TTC549 (cell line): ENCODE results near the gene TCHHL1.
"Not testable (repeated sequence)": the region's sequence is repeated elsewhere in the genome, so short reads cannot be mapped to it uniquely, and the experiment has no call there.

Experiments used
- FAIRE-seq: peaks from 2 replicates; lab custom pipeline; 2012; peaks lifted over from hg19 to GRCh38; lab: Jason Lieb, UNC

TCHHL1 gene

DNA sequence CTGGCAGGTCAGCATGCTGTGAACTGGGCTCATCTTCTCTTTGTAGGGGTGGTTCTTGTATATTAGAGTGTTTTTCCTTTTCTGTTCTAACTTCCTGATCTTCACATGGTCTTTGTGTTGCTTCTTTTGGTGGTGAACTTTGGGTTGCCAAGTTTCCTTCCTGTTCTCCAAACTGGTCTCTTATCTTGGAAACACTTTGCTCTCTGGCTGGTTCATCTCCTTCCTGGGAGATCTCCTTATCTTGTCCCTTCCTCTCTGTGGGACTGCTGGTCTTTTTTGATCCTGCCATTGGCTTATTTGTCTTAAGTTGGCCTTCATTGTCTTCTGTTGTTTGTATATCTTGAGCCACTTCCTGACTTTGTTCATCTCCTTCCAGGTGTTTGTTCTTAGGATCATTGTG, 2.1 kb downstream of the TCHHL1 start:
- FAIRE-seq, result no peak

DNA sequence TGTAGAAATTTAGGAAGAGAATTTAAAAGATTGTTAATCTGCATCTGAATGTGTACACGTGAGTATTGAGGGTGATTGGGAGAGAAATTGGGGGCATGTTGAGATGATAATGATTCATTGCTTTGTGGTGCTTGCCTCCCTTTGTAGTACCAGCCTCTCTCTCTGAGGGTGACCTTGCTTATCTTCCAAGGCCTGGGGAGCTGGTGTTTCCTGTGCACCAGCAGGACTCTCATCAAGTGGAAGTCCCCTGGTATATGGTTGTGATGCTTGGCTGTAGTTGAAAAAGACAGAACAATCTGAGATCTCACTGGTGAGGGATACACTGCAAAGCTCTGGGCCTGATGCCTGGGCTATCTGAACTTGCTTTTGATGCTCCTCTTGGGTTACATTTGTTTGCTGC, 4.0 kb downstream of the TCHHL1 start:
- no peak for FAIRE-seq

GRCh38 chr1:152081026-152081425, 7.8 kb downstream of the TCHHL1 start:
- FAIRE-seq, result not testable (repeated sequence)

DNA sequence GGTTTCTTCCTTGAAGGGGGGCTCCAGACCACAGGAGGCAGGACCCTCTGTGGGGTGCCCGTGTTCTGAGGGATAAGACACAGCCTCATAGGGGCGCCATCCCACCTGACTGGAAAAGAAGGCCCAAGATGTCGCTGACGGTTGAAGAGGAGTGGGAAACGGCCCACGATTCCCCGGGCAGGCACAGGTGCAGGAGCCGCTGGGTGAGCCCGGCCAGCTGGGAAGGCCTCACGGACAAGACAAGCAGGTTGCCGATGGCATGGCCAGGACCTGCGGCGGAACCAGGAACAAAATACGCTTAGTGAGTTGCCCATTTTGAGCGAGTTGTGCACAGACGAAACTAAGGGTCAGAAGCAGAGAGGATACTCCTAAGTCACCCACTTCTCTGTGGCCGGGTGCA, 8.4 kb downstream of the TCHHL1 start:
- FAIRE-seq, result not testable (repeated sequence)

DNA sequence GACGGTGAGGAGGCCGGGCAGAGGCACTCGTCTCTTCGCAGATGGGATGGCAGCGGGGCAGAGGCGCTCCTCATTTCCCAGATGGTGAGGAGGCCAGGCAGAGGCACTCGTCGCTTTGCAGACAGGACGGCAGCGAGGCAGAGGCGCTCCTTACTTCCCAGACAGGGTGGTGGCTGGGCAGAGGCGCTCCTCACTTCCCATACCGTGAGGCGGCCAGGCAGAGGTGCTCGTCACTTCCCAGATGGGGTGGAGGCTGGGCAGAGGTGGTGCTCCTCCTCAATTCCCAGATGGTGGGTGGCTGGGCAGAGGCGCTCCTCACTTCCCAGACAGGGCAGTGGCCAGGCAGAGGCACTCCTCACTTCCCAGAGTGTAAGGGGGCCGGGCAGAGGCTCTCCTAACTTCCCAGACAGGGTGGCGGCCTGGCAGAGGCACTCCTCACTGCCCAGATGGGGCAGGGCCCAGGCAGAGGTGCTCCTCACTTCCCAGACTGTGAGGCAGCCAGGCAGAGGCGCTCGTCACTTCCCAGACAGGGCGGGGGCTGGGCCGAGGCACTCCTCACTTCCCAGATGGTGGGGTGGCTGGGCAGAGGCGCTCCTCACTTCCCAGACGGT, 9.9 kb downstream of the TCHHL1 start:
- no peak for FAIRE-seq

DNA sequence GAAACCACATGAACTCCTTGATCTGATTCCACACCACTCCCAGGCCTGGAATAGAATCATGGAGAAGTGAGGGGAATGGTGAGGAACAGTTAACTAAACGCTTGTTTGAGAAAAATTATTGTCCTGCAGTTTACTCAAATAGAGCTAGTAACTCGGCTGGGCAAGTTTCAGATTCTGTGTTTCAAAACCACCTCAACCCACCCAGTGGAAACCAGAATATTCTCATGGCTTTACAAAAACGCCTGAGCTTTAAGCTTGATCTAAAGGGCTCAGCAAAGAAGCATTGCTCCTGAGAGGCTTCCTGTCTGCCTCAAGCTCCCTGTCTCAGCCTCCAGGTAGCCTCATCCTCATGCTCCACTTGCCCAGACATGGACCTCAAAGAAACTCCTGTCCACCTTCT, 16.6 kb downstream of the TCHHL1 start:
- no peak for FAIRE-seq

DNA sequence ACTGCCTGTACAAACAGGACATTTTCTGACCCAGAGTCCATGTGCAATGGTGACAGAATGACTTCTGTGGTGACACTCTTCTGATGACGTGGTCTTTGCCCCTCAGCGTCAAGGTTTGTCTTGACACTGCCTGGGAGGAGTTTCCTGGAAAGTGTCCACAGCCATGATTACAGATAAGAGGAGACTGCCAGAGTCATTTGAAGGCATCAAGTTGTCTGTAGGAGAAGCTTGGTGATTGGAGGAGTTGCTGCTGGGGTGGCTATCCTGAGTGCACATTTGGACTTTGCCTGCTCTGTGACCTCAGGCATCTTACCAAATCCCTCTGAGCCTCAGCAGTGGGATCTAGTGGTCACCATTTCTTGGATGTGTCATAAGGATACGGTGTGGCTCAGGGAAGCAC, 17.7 kb downstream of the TCHHL1 start:
- FAIRE-seq, result no peak

- no peak for FAIRE-seq
Observed at GRCh38 chr1:152067929-152068328, 20.9 kb downstream of the TCHHL1 start.

GRCh38 chr1:152067150-152067549, 21.7 kb downstream of the TCHHL1 start:
- FAIRE-seq, result no peak

GRCh38 chr1:152061952-152062351, 26.9 kb downstream of the TCHHL1 start:
- no peak for FAIRE-seq

DNA sequence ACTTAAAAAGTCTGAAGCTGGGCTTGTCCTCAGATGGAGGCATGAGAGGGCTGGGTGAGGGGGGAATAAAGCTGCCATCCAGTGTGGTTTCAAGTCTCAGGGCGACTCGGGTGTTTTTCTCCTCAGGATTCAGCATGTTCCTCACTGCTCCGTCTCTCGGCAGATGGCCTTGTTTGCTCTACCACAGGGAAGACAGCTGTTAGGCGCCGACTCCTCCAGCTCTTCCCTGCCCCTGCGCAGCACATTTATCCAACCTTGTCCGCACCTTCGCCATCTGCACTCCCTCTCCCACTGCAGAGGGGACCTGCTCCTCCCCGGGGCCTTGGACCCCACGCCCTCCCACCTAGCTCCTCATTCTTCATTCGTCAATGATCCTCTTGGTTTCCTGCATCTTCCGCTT, 35.5 kb downstream of the TCHHL1 start:
- FAIRE-seq, result no peak

DNA sequence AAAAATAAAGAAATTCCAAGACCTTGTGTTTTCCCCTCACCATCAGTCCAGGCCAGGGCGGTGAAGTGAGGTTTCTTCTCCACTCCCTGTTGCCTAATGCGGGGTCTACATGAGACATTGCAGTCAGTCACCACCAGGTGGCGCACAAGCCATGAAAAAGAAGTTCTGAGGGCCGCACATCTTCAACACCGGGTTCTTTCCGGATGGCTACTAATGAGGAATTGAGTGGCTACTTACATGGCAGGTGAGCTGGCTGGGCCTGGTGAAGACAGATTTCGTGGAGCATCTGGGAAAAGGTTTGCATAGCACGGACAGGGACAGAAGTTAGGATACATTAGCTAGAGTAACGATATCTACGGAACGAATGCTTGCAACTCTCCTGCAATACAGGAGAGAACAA, 36.3 kb downstream of the TCHHL1 start:
- peak; percentile 96 for FAIRE-seq

DNA sequence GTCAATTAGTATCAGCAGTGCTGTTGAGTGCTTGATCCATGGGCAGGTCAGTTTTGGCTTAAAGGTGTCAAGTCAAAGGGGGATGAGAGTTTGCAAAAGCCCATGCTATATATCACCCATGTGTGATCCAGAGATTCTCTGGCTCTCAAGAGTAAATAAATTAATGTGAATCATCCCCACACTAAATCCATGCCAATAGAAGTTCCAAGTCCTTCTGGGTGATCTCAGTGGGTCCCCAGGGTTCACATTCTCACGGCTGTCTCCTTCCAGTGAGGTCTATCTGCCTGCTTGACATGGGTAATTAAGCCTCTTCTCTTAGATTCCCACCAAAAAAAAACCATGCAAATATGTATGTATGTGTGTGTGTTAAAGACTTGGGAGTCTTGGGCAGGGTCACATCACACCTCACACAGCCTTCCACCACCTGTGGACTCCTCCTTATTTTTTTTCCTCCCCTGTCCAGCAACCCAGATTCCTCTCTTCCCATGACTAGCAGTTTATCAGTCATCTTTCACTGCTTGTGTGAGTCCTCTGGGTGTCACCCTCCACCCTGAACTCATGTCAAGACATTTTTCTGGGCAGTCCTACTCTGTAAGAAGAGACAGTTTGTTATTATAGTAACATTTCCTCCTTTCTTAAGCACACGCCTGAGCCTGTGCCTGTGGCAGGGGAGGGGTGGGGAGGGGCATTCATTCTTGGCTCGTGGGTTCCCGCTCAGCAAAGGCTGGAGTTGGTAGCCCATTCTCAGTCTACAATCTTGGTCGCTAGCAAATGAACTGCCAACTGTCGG, 37.8 kb downstream of the TCHHL1 start:
- FAIRE-seq, result no peak

- no peak for FAIRE-seq
Observed at GRCh38 chr1:152049291-152050083, 39.4 kb downstream of the TCHHL1 start.

DNA sequence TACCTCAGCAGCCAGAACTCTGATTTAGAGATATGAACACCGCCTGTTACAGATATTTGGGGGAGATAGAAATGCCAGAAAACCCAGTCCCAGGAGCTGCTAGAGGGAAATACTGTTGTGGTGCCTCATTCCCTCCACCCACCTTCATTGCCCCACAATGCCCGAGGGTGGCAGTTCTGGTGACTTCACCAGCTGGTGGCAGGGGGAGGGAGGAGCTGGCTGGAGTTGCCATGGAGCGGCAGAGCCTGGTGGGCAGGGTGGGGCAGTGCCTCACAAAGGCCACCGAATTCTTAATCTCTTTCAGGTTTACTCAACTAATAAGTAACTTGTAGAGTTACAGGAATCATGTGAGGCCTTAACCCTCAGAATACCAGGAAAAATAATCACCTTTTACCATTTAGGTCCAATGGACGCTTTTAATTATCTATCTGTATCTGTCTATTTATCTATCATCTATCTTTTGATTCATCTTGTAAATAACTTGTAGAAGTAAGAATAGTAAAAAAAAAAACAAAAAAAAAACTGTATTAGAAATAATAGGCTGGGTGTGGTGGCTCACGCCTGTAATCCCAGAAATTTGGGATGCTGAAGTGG, 40.4 kb downstream of the TCHHL1 start:
- FAIRE-seq, result no peak

DNA sequence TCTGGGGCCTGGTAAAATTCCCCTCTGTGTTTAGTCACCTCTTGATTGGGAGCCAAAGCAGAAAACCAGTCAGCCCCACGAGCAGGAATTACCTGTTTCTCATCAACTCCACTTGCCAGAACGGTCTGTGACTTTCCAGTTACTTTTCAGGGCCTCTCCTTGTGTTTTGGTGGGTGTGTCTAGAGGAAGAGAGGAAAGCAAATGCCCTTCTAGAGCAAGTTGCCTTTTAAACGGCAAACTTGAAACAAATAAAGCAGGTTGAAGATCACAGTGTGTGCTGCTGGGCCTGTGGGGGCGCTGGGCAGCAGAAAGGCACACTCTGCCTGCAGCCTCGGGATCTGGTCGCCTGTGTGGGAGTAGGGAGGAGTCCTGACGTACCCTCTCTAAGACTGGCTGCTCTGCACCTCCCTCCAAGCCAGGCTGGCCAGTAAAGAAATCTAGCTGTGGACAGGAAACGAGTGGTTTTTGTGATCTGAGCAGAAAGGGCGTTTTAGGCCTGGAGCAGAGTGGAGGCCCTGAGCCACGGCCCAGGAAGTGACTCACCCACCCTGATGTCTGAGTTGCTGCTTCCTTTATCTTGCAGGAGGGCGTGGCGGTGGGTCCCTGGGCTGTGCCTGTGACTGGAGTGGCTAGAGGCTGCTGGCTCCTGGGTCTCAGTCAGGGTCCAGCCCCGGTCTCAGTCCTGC, 41.0 kb downstream of the TCHHL1 start:
- peak; percentile 94 for FAIRE-seq

GRCh38 chr1:152047413-152047729, 41.5 kb downstream of the TCHHL1 start:
- FAIRE-seq, result no peak

DNA sequence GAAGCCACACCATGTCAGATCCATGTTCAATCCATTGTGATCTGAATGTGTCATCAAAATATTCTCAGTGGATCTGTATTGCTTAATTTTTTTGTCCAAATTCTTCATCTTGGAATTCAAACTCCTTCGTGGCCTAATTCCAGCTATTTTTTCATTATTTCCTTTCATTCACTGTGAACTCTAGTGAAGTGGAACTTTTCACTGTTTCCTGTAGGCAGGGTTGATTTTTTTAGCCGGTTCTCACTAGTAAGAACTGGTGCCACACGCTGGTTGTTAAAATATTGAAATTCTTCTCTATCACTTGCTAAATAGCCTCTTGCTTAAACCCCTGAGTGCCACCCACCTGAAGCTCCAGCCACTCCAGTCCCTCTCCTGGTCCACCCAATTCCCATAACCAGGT, 44.5 kb downstream of the TCHHL1 start:
- FAIRE-seq, result no peak

- FAIRE-seq, result no peak
Observed at GRCh38 chr1:152043870-152044269, 45.0 kb downstream of the TCHHL1 start.

GRCh38 chr1:152042030-152042429, 46.8 kb downstream of the TCHHL1 start:
- FAIRE-seq, result no peak

DNA sequence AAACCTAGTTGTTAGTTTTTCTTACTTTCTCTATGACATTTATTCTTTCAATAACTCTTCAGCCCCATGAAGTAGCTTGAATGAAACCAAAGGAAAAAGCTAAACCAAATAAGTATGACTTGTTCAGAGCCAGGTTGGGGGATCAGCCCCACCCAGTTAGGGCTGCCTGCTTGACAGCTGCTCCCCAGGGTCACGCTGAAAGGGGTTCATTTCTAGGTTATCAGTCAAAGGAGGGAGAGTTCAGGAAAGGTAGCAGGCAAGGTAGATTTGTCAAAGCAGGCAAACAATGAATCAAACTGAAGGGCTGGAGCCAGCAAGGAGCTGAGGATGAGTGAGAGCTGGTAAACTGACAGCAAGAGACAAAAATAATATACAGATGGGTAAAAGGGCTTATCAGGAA, 49.0 kb downstream of the TCHHL1 start:
- no peak for FAIRE-seq

DNA sequence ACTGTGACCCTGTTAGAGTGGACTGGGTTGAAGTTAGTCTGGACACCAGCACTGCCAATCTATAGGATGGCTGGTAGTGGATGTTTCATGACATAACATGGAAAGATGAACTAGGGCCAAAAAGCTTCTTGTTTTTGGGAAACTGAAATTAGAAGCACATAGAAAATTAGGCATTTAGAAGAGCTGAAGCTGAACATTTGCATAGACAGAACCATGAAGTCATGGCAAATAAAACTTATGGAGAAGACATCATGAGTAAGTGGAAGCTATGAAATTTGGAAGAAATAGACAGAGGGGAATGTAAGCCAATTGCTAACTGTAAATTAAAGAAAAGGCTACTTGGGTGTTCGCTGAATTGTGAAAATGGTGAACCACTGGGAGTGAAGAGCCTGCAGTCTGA, 49.4 kb downstream of the TCHHL1 start:
- FAIRE-seq, result no peak

DNA sequence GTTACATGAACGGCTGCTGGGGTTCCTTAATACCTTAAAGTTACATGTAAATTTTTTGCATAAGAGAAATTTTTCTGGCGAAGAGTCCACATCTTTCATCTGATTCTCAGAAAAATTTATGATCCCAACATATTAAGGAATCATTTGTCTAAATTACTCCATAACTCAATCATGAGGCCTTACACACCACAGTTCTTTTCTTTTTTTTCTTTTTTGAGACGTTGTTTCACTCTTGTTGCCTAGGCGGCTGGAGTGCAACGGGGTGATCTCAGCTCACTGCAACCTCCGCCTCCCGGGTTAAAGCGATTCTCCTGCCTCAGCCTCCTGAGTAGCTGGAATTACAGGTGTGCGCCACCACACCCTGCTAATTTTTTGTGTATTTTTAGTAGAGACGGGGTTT, 50.0 kb downstream of the TCHHL1 start:
- no peak for FAIRE-seq
